ENCODE data around the gene IDNK.

The IDNK gene

DNA sequence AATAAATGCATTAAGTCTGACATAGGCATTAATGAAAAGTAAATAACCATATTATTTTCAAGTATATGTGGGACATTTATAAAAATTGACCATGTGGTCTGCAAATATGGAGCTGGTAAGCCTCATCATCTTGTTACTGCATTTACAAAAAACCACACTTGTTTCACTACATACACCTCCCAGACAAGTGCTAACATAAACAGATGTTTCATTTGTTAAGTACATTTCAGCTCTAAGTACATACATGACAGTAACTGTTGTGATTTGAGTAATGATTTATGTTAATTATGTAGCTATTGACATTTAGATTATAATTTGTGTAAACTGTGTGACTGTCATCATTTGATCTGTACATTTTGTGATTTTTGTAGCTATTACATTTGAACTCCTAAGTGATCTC, 13.9 kb downstream of the IDNK start:
- no peak for DNase-seq

GRCh38 chr9:83637389-83637788, 14.4 kb downstream of the IDNK start:
- no peak for DNase-seq

GRCh38 chr9:83639266-83639665, 16.3 kb downstream of the IDNK start:
- DNase-seq, result no peak

- DNase-seq, result no peak
Measured at GRCh38 chr9:83642793-83643192, 19.9 kb downstream of the IDNK start.

DNA sequence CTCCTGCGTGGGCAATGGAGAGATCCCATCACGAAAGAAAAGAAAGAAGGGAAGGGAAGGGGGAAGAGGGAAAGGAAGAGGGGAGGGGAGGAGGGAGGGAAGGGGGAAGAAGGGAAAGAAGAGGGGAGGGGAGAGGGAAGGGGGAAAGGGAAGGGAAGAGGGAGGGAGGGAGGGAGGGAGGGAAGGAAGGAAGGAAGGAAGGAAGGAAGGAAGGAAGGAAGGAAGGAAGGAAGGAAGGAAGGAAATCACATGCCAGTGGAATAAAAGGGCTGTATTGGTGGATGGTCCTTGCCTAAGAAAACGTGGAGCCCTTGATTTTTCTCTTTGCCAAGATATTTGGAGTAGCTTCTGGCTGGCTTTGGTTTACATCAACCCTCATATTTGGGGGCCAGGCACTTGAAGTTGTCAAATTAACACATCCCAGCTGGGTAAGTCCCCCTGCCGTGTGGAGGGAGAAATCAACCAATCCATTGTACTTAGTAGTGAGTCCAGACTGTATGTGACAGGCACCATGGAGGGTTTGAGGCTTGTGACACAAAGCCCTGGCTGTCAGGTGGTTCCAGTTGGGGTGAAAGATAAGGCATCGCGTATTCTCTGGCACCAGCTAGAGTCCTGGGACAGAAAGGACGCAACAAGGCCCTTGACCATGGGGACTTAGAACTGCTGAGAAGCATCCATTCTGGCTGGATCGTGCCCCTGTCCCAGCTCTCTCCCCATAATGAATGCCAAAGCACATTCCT, 23.7 kb downstream of the IDNK start:
- DNase-seq, result no peak

DNA sequence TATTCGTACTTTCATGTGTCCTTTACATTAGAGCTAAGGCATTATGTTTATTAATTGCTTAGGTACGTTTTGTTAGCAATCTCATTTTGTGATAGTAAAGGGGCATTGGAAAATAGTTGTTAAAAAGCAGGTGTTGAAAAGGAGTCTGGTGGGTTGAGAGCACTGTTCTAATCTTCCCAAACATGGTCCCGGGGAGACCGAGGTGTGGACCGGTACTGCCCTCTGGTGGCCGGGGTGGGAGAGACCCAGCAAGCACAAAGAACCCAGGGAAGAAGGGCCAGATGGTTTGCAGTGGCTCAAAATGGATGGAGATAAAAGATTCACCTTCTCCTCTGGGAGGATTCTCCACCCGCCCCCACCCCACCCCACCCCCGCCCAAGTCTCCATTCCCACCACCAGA, 26.1 kb downstream of the IDNK start:
- DNase-seq, result peak; percentile 64

- DNase-seq, result no peak
Measured at GRCh38 chr9:83649515-83649914, 26.6 kb downstream of the IDNK start.

DNA sequence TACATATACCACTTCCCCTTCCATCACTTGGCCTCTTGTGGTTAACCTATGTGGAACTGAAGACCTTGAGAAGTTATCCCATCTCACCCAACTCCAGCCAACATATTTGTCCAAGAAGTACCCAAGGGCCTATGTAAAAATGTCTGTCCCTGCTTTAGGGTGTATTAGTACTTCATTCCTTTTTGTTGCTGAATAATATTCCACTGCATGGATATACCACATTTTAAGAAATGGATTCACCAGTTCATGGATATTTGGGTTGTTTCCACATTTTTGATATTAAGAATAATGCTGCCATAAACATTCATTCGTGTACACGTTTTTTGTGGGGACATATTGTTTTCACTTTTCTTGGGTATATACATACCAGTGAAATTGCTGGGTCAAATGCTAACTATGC, 28.6 kb downstream of the IDNK start:
- DNase-seq, result no peak

- DNase-seq, result no peak
Measured at GRCh38 chr9:83652433-83652832, 29.5 kb downstream of the IDNK start.

DNA sequence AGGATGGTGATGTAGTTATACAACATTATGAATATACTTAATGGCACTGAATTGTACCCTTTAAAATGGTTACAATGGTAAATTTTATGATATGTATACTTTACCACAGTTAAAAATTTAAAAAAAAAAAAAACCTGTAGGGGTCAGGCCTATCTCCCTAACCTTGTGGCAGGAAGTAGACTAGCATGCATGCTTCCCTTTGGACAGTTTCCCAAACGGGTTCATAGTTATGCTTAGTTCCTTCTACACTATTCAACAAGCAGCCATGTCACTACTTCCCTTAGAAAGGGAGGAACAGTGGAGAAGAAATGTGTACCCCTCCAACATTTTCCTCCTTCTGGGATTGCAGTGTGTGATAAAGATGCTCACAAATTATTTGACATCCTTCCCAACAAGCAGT, 32.5 kb downstream of the IDNK start:
- DNase-seq, result no peak

- peak; percentile 19 for DNase-seq
Measured at GRCh38 chr9:83656032-83656680, 33.2 kb downstream of the IDNK start.

GRCh38 chr9:83656952-83657351, 34.0 kb downstream of the IDNK start:
- peak; percentile 17 for DNase-seq

DNA sequence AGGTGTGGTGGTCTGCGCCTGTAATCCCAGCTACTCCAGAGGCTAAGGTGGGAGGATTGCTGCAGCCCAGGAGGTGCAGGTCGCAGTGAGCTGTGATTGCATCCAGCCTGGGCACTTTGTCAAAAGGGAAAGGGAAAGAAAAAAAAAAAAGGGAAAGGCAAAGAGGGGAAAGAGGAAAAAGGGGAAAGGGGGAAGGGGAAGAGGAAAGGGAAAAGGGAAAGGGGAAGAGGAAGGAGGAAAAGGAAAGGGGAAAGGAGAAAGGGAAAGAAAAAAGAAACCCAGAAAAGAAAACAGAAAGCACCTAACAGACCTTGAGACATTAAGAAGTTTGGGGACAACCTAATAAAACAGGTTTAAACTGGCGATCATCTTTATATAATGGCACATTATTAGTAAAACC, 40.0 kb downstream of the IDNK start:
- DNase-seq, result no peak

GRCh38 chr9:83665580-83666200, 42.7 kb downstream of the IDNK start:
- DNase-seq, result no peak

DNA sequence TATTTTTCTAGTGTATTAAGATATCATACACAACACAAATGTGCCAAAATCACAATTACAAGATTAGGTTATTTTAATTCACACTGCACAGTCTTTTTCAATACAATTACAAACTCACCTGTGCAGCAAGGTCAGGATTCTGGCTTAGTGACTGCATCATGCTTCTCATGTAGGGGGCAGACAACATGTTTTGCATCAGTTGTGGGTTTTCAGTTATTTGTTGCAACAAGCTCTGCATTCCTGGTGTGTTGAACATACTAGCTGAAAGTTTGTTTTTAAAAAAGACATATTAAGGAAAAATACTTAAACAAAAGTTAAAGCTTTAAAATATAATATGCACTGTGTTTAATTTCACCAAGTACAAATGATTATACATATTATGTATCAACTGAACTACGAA, 46.1 kb downstream of the IDNK start:
- no peak for DNase-seq

- DNase-seq, result no peak
Measured at GRCh38 chr9:83670381-83670780, 47.4 kb downstream of the IDNK start.

GRCh38 chr9:83671451-83671850, 48.5 kb downstream of the IDNK start:
- no peak for DNase-seq

DNA sequence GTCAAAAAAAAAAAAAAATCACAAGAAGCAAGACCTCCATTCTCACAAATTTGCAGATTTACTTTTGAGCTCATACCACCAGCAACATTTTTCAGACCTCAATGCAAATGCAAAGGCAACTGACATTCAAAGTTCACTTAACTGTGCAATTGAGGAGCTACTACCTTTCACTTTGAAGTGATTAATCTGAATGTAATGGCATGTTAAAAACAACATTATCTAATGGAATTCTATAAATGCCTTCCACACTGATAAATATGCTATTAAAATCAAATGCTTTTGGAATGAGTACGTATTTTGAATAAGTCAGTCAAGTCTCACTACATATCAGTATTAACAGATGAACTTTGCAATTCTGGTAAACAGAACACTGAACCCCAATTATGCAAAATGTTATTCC, 52.5 kb downstream of the IDNK start:
- DNase-seq, result no peak

GRCh38 chr9:83677596-83677995, 54.7 kb downstream of the IDNK start:
- no peak for DNase-seq

DNA sequence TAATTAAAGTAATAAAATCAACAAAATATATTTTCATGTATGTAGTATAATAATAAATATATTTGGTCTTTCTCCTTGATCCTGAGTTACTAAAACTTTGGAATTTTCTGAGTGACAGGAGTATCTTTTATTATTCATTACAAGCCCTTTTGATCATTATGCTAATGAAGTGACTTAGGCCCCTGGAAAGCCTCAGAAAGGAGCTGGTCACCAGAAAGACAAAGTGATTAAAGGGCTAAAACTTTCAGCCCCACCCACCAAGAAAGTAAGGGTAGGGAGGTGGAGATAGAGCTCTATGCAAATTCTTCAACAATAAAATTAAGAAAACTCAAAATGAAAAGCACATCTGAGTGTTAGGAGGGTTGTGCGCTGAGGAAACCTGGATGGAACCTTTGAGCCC, 57.3 kb downstream of the IDNK start:
- no peak for DNase-seq

DNA sequence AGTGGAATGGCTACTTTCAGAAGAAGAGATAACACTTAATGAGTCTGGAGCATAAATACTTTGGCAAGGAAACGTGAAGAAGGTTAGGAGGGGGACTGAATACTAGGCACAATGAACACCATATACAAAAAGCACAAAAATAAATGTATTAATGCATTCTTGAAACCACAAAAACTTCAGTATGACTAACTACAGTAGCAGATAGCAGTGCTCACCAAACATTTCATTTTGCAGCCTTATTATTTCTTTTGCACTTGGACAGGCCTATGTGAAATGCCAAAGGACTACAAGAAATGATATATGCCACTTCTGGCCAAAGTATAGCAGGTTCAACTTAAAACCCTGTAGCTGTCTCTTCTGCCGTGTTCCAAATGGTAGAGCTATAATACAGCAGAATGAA, 58.5 kb downstream of the IDNK start:
- no peak for DNase-seq

DNA sequence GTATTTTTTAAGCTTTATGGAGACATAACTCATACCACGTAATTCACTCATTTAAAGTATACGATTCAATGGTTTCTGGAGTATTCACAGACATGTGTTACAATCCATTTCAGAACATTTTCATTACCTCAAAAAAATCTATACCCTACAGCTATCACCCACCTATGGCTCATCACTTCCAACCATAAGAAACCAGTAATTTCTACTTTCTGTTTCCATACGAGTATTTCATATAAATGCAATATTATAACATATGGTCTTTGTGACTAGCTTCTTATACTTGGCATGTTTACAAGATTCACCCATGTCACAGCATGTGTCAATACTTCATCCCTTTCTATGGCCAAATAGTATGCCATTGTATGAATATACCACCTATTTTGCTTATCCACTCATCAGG, 66.0 kb downstream of the IDNK start:
- DNase-seq, result peak; percentile 10

- no peak for DNase-seq
Measured at GRCh38 chr9:83691492-83691891, 68.5 kb downstream of the IDNK start.

Measured in activated CD4-positive, alpha-beta T cell treated with anti-CD3 and anti-CD28 coated beads, Interleukin-2, amount 50 U/mL, for 16 hours (primary cell).